Activated CD4-positive, CD25-positive, alpha-beta regulatory T cell treated with anti-CD3 and anti-CD28 coated beads, Interleukin-2, amount 50 U/mL, for 72 hours (primary cell): ENCODE data around the gene C20orf144.

Source experiments
- DNase-seq: peaks from one replicate; pipeline ENCODE4 v3.0.0; 2021

C20orf144 gene

GRCh38 chr20:33666293-33667244 is 4.4 kb downstream of the C20orf144 start, which contains the start of gene ACTL10:
TSS of gene ACTL10 (plus strand) at chr20:33666943. CDS start at chr20:33667498, 555 bp downstream.
- DNase-seq = peak; percentile 84

DNA sequence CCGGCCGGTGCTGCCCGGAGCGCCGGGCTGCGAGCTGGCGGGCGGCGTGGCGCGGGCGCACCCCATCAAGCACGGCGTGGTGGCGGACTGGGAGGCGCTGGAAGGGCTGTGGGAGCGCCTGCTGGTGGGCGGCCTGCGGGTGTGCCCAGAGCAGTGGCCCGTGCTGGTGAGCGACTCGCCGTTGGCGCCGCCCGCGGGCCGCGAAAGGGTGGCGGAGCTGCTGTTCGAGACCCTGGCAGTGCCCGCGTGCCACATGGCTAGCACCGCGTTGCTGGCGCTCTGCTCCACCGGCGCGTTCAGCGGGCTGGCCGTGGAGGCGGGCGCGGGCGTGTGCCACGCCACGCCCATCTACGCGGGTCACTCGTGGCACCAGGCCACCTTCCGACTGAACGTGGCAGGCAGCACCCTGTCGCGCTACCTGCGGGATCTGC is 5.1 kb downstream of the C20orf144 start:
- peak; percentile 63 for DNase-seq

DNA sequence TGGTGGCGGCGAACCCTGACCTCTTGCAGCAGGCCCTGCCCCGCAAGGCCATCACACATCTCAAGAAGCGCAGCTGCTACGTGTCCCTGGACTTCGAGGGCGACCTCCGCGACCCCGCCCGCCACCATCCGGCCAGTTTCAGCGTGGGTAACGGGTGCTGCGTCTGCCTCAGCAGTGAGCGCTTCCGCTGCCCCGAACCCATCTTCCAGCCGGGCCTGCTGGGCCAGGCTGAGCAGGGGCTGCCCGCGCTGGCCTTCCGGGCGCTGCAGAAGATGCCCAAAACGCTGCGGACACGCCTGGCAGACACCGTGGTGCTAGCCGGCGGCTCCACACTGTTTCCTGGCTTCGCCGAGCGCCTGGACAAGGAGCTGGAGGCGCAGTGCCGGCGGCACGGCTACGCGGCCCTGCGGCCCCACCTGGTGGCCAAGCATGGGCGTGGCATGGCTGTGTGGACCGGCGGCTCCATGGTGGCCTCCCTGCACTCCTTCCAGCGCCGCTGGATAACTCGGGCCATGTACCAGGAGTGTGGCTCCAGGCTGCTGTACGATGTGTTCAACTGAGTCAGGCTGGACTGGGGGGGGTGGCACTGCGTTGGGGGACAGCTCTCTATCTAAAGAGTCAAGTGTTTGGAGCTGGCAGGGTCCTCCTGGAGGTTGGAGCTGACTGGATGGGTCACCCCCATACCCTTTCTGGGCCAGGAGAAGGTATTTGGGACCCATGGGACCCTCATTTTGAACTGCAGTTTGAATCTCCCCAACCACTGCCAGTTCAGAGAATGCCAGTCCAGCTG is 5.7 kb downstream of the C20orf144 start:
- peak; percentile 85 for DNase-seq

DNA sequence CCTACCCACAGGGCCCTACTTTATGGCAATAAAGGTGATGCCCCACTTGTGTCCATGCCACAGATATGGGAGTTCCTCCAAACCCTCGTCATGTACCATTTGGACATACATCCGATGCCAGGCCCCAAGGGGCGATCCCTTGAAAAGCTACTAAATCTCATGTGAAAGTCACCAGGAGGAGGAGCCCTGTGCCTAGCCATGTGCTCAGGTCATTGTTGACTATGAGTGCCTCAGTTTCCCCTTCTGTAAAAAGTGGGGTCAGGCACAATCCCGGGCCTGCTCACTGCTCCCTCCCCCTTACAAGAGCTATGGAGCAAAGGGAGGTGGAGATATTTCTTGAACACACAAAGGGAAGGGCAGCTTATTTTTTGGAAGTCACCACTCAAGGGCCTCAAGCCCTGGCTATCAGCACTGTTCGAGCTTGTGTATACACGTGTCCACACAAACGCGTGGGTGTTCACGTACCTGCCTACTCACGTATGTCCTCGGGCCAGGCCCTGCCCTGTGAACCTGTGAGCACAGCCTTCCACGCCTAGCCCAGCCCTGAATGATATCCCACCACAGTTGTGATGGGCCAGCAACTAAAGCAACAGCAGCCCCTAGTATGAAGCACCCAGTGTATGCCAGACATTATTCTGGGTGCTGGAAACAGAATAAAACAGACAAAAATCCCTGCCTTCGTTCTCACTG is 6.5 kb downstream of the C20orf144 start:
- DNase-seq = no peak

- DNase-seq = no peak
Observed at GRCh38 chr20:33669224-33669623, 7.1 kb downstream of the C20orf144 start.

GRCh38 chr20:33669873-33670640 is 7.9 kb downstream of the C20orf144 start:
- DNase-seq = no peak

GRCh38 chr20:33670715-33671499 is 8.8 kb downstream of the C20orf144 start:
- no peak for DNase-seq

DNA sequence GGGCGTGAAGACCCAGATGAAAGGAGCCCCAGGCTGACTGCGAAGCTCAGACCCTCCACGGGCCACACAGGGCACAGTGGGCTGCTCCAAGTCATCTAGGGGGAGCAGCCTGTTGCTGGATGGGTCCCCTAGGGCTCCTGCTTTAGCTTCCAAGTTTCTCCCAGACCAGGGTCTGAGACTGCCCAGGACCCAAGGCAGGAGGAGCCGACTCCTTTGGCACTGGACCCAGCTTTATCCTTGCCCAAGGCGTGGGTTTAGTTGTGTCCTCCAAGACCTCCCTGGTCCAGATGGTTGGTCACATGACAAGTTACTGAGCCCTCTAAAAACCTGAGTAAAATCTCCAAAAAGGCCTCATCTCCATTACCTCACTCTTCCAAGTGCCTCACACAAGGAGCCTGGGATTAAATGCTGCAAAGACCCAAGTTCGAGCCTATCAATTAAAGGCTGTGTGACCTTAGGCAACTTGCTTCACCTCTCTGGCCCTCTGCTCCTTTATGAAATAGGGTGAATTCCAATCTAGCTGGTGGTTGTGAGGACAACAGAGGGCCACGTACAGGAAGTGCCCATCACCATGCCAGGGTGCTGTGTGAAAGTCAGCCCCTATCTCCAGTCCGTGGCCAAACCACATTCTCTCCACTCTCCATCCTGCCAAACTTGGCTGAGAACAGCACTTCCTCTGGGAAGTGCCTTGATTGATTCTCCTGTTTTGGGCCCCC is 9.6 kb downstream of the C20orf144 start:
- no peak for DNase-seq

DNA sequence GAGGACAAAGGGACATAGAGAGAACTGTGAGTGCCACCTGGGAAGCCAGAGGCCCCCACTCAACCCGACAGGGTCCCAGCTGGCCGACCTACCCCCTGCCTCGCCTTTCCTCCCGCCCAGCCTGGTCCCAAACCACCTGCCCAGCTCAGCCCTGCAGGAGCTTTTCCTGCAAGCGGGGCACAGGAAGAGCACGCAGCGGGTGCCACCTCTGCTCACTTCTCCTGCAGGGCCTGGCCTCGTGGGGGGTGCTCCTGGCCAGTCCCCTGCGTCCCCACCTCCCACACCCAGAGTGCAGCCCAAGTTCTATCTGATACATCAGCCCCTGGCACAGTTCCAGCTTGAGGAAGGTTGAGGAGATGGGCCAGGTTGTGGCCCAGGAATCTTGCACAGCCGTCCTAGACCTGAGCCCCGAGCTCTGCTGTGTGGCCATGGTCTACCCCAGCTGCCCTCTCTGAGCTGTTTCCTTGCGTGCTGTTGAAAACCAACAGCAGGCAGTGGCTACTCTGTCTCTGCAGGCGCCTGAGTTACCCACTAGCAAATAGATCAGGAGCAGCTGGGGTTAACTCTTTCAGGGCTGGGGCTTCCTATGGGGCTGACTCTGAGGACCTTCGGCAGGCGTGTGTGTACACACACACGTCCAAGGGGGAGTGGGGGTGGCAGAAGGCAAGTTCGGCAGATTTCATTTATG is 10.4 kb downstream of the C20orf144 start:
- DNase-seq = no peak

DNA sequence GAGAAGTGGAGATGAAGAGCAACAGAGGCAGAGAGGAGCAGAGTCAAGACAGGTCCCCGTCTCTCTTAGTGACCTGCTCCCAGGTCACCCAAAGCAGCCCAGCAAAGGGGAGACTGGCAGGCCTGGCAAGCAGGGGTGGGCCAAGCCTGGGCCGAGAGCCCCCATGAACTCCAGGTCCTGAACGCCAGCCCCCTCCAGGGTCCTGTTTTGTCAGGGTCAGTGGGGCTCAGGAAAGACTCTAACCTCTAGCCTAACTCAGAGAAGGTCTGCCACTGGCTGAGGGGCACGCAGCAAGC is 10.9 kb downstream of the C20orf144 start:
- DNase-seq = no peak

- no peak for DNase-seq
Observed at GRCh38 chr20:33673410-33674293, 11.5 kb downstream of the C20orf144 start.

DNA sequence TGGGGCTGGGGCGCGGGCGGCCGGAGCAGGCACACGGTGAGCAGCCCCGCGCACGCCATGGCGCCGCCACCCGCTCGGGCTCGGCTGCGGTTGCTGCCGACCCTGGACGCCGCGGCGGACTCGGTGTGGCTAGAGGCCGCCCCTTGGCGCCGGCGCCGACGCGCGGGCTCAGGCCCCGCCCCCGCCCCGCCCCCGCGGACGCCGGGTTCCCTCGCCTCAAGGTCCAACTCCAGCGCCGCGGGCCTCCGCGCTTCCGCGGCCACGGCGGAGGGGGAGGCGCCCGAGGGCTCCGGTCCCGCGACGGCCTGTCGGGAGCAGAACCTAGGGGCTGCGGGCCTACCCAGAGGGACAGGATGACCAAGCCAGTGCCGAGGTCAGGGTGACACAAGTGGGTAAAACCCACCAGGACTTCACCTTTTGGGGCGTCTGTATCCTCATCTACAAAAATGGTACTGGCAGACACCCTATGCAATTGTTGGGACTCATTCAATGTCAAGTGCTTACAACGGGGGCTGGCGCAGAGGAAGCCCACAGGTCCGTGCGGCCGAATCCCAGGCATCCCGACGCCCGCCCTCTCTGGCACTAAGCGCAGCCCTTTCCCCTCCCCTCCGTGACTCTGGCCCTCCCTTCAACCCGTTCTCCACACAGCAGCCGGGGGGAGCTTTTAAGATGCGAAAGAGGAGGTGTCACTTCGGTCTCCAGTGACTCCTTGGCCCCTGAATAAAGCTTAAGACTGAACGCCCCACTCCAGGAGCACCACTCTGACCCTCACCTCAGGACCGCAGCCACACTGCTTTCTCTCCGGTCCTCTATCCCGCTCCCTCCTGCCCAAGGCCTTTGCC is 12.4 kb downstream of the C20orf144 start, which contains the start of gene NECAB3:
Gene NECAB3, minus strand, starts transcription at position 135 of the 842 bp plus-strand sequence. Its CDS starts 76 bp downstream, at position 59.
- DNase-seq = peak; percentile 78

DNA sequence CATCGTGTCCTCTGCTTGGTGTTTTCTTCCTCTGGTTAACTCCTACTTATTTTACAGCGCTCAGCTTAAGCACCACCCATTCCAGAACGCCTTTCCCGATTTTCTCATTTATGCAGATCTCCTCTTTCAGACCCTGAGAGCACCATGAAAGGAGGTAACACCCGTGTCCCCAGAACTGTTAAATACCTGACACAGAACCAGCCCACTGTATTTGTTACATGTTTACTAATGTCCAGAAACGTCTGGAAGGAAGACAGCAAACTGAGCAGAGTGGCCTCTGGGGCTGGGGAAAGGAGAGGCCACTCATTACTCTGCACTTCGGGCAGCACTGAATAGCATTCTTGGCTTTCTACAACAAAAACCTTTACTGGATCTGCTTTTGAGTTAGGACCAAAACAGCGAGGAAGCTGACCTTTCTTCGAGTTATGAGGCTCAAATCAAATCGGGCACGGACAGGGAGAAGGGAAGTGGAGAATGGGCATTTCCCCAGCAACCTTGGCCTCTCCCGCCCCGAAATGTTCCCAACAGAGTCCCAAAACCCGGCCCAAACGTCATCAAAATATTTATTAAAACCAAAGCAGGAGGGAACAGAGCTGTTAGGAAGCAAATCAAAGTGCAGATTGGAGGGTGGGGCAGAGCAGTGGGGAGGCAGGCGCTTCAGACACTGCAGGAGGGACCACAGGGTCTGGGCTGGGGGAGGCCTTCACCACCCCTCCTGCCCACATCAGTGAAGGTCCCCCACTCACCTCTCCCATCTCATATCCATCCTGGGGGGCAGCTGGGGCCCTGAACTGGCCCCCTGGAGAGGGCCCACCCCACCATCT is 13.2 kb downstream of the C20orf144 start:
- DNase-seq = no peak

- no peak for DNase-seq
Observed at GRCh38 chr20:33676121-33676520, 14.0 kb downstream of the C20orf144 start.

DNA sequence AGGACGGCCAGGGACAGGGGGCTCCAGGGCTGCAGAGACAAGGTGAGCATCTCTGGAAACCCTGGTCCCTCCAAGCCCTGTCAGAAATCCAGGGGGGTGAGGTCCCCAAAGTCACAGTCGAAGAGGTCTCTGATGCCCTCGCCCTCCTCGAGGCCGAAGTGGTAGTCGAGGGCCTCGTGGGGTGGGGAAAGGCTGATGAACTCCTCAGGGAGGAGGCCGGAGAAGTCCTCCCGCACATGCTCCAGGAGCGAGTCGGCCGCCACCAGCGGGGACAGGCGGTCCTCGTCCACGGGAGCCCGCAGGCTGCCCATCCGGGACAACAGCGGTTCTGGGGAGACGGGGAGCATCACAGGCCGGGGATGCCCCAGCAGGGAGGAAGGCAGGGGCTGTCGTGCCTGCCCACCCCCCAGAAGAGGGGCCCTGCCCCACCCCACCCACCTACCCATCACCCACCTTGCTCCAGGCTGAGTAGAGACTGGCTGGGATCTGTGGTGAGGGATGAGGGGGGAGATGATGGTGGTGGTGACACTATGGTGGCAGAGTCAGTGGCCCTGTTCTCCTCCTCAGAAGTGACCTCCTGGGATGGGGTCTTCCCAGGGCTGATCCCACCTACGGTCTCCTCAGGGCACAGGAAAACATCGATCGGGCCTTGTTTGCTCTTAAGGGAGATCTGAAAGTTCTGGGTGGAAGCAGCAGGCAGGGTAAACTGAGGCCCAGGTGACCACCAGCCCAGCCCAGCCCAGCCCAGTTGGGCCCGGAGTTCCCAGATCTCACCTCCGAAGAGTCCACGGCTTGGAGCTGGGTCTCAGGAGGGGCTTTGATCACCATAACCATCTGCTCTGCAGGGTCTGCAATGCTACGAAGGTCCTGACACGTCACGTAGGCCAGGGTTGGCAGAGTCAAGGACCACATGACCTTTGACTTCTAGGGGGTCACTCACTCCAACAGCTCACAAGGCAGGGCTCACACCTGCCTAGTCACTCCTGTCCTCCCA is 14.8 kb downstream of the C20orf144 start:
- DNase-seq = no peak
